Measurements from ENCODE around the gene MGAT2.
"Not testable (repeated sequence)": the region's sequence is repeated elsewhere in the genome, so short reads cannot be mapped to it uniquely, and the experiment has no call there.

Gene MGAT2

GRCh38 chr14:49612671-49613070, 7.9 kb upstream of the MGAT2 start:
- no peak for DNase-seq

GRCh38 chr14:49614196-49614595, 6.4 kb upstream of the MGAT2 start:
- no peak for DNase-seq

DNA sequence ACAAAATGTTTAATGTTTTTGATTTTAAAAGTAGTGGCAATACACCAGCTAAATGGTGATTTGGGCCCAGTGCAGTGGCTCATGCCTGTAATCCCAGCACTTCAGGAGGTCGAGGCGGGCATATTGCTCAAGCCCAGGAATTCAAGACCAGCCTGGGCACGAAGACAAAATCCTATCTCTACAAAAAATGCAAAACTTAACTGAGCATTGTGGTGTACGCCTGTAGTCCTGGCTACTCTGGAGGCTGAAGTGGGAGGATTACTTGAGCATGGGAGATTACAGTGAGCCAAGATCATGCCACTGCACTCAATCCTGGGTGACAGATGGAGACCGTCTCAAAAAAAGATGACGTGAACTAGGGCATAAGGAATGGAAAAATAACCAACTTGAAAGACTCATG, 4.8 kb upstream of the MGAT2 start:
- no peak for DNase-seq

- DNase-seq: no peak
These were observed 2.6 kb upstream of the MGAT2 start for GRCh38 chr14:49617852-49618519.

- DNase-seq: not testable (repeated sequence)
These were observed 1.3 kb upstream of the MGAT2 start for GRCh38 chr14:49619273-49619672.

DNA sequence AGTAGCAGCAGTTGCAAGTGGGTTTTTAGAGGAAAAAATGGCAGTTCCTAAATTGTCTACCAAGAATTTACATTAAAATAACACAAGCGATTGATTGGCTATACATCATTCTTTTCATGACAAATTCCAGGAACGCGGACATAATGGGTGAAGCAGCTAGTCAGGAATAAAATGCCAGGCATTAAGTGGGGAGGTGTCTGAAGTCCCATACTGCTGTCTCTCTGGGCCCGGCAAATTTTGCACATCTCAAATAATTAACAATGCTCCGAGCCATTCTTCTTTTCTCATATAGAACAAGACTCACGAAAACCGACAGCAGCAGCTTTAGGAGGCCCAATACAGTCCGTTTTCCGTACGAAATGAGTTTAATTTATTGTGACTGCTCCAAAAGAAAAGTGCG, 869 bp upstream of the MGAT2 start:
- no peak for DNase-seq

DNA sequence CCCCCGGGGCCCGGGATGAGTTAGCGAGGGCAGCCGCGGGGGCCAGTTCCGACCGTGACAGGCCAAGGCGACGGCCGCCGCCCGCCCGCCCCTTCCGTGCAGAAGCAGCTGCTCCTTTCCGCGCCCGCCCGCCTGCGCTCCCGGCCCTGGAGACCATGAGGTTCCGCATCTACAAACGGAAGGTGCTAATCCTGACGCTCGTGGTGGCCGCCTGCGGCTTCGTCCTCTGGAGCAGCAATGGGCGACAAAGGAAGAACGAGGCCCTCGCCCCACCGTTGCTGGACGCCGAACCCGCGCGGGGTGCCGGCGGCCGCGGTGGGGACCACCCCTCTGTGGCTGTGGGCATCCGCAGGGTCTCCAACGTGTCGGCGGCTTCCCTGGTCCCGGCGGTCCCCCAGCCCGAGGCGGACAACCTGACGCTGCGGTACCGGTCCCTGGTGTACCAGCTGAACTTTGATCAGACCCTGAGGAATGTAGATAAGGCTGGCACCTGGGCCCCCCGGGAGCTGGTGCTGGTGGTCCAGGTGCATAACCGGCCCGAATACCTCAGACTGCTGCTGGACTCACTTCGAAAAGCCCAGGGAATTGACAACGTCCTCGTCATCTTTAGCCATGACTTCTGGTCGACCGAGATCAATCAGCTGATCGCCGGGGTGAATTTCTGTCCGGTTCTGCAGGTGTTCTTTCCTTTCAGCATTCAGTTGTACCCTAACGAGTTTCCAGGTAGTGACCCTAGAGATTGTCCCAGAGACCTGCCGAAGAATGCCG, 699 bp downstream of the MGAT2 start:
- DNase-seq: peak; percentile 56

- no peak for DNase-seq
These were observed 1.5 kb downstream of the MGAT2 start for GRCh38 chr14:49622022-49622607.

DNA sequence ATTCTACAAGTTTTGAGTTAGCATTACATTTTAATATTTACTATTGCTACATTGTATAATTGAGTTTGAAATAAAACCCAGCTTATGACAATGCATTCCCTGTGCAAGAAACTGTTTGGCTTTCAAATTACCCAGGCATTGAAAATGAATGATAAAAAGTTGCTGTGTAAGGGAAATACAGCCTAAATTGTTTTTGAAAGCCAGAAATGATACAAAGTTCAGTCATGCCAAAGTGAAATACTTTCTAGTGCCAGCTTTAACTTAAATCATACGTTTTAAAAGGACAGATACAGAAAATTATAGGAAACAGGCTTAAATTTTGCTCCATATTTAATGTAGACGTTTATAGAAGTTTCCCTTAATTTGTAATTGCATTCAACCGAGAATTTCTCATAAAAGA, 2.8 kb downstream of the MGAT2 start:
- DNase-seq: no peak

DNA sequence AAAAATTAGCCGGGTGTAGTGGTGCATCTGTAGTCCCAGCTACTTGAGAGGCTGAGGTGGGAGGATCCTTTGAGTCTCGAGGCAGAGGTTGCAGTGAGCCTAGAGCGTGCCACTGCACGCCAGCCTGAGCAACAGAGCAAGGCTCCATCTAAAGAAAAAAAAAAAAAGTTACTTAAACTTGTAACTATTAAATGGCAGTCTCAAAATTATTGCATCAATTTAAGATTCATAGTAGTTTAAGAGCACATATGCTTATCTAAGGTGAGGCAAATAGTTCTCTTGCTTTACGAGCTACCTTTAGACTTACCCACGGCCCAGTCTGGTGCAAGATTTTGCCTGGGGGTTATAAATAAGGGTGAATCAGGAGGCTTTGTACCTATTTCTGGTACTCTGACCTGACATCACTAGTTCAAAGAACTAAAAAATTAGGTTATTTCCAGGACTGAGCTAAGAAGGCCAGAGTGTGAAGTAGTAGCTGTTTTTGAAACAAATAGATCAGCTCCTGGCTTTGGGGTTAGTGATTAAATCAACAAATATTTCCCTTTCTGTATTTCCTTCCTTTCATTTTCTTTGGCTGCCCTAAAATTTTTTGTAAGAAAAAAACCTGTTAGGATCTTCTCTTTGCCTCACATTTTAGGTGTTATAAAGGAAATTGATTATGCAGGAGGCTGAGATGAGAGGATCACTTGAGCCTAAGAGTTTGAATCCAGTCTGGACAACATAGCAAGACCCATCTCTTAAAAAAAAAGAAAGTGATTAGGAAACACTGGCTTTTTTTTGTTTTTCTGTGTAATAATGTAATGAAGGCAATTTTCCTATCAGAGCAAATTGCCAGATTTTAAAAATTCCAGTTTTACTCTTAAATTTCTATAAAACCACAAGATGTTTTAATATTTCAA, 3.6 kb downstream of the MGAT2 start:
- DNase-seq: no peak

DNA sequence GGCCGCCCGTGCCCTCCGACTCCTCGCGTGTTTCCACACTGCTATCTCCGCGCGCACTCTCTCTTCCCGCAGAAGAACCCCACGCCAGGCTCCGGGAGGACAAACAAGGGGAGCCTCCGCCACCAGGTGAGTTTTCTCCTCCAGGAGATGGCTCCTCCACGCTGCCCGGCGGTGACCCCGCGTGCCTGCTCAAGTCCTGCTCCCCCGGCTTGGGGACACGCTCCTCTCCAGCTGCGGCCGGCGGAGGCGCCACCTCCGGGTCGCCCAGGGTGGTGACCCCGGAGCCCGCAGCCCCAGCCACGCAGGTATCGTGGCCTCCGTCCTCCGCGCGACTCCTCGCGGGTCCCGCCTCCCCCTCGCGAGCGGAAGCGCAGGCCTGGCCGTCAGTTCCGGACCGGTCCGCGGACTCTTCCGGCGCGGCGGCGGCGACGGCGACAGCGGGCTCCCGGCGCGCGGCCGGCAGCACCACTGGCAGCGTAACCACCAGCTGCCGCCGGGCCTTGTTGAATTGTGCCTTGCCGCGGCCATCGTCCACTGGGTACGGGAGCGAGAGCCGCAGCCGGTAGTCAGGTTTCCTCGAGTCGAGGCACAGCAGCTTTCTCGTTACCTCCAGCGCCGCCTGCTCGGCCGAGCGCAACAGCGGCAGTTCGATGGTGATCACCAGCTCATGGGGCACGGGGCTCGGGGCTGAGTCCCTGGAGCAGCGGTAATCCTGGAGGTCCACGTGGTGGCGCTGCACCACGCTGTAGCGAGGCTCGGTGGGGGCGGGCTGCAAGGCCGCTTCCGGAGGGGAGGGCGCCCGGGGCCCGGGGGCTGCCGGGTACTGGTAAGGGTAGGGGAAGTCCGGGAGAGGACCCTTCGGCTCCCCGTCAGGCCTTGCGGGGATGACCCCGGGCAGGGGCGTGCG, 13.3 kb downstream of the MGAT2 start:
- peak; percentile 92 for DNase-seq

DNA sequence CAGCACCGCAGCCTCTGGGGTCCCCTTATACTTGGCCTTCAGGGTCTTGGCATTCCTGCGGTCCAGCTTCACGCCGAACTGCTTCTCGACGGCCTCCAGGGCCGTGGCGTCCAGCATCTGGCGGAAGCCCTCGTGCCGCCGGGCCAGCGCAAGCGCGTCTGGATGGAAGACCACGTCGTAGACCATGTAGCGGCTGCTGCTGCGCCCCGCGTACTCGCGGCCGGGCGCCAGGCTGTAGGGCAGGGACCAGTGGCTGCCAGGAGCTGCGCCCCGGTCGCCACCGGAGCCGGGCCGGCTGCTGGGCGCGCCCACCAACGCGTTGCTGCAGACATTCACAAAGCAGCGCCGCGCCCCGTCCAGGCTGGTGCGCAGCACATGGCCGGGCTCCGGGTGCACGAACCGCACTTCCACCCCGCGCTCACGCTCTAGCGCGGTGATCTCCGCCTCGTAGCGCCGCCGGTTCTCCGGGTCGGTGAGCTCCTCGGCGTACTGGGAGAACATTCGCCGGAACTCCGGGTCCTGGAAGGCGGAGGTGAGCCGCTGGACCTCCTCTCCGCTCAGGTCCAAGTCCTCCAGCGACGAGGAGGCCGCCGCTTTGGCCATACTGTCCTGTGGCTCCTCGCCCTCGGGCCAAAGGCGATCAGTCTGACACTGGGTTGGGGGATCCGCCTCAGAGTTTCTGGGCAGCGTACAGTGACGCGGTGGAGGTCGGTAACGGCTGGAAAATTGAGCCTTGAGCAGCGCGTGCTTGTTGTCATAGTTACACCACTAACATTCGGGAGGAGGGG, 14.1 kb downstream of the MGAT2 start, which contains the start of gene DNAAF2:
Gene DNAAF2 (minus strand): TSS at position 698 of the 788 bp plus-strand sequence. CDS start 95 bp downstream, at position 603.
- peak; percentile 51 for DNase-seq

DNA sequence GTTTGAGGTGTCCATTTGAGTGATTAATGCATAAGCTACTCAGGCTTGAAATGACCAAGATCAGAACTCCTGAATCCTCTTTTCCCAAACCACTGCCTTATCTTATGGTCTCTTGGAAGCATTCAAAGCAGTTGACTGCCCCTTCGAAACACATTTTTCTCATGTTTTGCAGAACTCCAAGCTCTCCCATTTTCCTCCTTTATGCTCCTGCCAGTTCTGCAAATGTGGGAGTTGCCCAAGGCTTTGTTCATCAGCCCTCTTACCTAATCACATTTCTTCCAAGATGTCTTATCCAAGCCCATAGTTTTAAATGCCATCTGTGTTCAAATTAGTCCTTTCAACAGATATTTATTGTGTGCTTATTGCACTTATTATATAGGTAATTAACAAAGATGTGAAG, 16.3 kb downstream of the MGAT2 start:
- DNase-seq: no peak

DNA sequence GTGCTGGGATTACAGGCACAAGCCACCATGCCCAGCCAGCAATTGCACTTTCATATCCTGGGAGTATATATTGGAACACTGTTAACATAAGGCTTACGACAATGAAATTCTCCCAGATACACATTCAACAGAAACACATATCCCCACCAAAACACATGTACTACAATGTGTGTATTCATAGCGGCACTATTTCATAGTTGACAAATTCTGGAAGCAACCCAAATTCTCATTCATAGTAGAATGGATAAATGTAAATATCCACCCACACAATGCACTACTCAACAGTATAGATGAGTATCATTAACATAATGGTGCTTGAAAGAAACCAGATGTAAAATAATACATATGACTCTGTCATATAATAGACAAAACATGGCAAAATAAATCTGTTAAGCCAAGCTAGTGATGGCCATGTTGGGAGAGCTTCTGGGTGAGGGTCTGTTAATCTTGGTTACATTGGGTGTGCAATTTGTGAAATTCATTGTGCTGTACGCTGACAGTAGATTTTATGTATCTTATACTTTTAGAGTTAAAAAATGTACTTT, 17.0 kb downstream of the MGAT2 start:
- DNase-seq: no peak

- DNase-seq: no peak
These were observed 20.2 kb downstream of the MGAT2 start for GRCh38 chr14:49640540-49641417.

DNA sequence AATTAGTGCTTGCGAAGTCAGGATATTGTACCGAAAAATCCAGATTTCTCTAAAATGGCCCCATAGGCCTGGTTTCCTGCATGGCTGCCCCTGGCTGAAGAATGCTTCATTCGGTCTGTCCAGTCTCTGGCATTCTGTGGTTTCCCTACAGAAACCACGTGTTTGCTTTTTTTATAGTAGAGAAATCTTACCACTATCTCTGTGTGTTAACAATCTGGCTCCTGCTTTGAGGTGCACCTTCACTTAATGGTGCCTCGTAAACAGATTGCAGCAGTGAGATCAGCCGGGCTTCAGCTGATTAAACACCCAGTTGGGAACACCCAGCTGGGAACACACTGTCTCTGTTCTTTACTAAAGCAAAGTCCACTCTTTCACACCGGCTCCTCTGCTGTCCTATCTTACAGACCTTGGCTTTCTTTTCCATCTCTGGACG, 21.1 kb downstream of the MGAT2 start:
- DNase-seq: no peak

DNA sequence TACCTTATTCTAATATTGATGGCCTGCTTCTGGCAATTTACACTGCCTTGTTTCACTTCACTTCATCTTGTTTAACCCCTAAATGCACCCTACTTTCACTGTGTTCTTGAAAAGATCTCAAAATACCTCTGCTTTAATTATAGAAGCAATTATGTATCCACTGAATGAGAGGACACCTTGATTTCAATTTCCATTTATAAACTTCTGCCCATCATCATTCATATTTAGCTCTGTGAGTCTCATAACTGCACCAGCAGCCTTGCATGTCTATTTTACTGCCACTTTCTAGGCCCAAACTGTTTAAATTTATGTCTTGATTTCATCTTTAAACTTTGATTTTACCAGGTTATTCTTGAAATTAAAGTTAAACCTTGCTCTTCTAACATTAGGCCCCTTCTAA, 21.6 kb downstream of the MGAT2 start:
- DNase-seq: no peak

DNA sequence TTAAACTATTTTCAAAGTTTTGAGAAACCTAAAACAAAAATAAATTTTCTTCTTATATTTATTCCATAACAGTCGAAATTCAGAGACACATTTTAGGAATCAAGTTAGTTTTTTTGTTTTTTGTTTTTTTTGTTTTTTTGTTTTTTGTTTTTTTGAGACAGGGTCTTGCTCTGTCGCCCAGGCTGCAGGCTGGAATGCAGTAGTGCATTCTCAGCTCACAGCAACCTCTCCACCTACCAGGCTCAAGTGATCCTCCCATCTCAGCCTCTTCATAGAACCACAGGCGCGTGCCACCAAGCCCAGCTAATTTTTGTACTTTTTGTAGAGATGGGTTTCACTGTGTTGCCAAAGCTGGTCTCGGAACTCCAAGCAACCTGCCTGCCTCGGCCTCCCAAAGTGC, 32.9 kb downstream of the MGAT2 start:
- no peak for DNase-seq

GRCh38 chr14:49654511-49654910, 33.9 kb downstream of the MGAT2 start:
- DNase-seq: no peak

- DNase-seq: not testable (repeated sequence)
These were observed 36.9 kb downstream of the MGAT2 start for GRCh38 chr14:49657500-49657899.
